Measurements from ENCODE around the gene FAM83D.

GRCh38 chr20:38892091-38892981 lies 33.9 kb upstream of the FAM83D start:
- TF ChIP-seq RAD21 (IDR thresholded peaks at IDR 0.05; ENCODE audit: low read length) (no peak), ELK1 (IDR thresholded peaks at IDR 0.05; ENCODE audit: borderline replicate concordance, low read depth, low read length) (no peak), CTCF (conservative IDR thresholded peaks at IDR 0.05; ENCODE audit: low read depth, low read length) (no peak), POLR2A (IDR thresholded peaks at IDR 0.05; ENCODE audit: low read depth, low read length) (no peak), SMC3 (IDR thresholded peaks at IDR 0.05; ENCODE audit: low read depth, low read length) (no peak), CHD1 (IDR thresholded peaks at IDR 0.05; ENCODE audit: low read depth, low read length) (no peak), MXI1 (IDR thresholded peaks at IDR 0.05; ENCODE audit: borderline replicate concordance, low read depth, low read length) (no peak), BHLHE40 (IDR thresholded peaks at IDR 0.05; ENCODE audit: low read depth, low read length) (no peak), MAFK (IDR thresholded peaks at IDR 0.05; ENCODE audit: low read depth, low read length) (no peak), NFE2L2 (IDR thresholded peaks at IDR 0.05; ENCODE audit: low read depth, low read length) (no peak), RFX5 (IDR thresholded peaks at IDR 0.05; ENCODE audit: low read depth, low read length) (no peak), CEBPB (IDR thresholded peaks at IDR 0.05; ENCODE audit: low read depth, low read length) (no peak)

Measured in IMR-90 (cell line).